ACC112 (cell line): ENCODE results near the gene TGM2.

Experiments
- H2AFZ ChIP-seq: fragments of 200-600 bp; sonication (generic); one replicate; pipeline ENCODE4 v1.6.0; 2017; ENCODE audit warnings: antibody characterized with exemption, low read length; ENCODE audit not compliant: unreplicated experiment
- H3K27ac ChIP-seq: fragments of 200-600 bp; sonication (generic); 2 replicates; pipeline ENCODE4 v1.5.1; 2014; ENCODE audit warnings: low read depth, mild to moderate bottlenecking, antibody characterized with exemption, low read length, moderate library complexity
- H3K27me3 ChIP-seq: fragments of 200-600 bp; sonication (generic); 2 replicates; pipeline ENCODE4 v1.6.1; 2014; ENCODE audit warnings: mild to moderate bottlenecking, antibody characterized with exemption, low read length, moderate library complexity, mixed read lengths; ENCODE audit not compliant: insufficient read depth
- H3K36me3 ChIP-seq: fragments of 200-600 bp; sonication (generic); 2 replicates; pipeline ENCODE4 v1.6.1; 2016; ENCODE audit warnings: mild to moderate bottlenecking, antibody characterized with exemption, low read length, moderate library complexity, mixed read lengths; ENCODE audit not compliant: insufficient read depth
- H3K4me1 ChIP-seq: fragments of 200-600 bp; sonication (generic); one replicate; pipeline ENCODE4 v1.6.1; 2016; ENCODE audit warnings: low read length, mixed read lengths; ENCODE audit not compliant: insufficient read depth, unreplicated experiment, control insufficient read depth
- H3K4me3 ChIP-seq: fragments of 200-600 bp; sonication (generic); 2 replicates; pipeline ENCODE4 v1.5.1; 2014; ENCODE audit warnings: mild to moderate bottlenecking, low read depth, low read length
- H3K79me2 ChIP-seq: fragments of 200-600 bp; sonication (generic); one replicate; pipeline ENCODE4 v1.6.0; 2016; ENCODE audit warnings: low read length; ENCODE audit not compliant: control insufficient read depth, unreplicated experiment, insufficient read depth

TGM2 gene

GRCh38 chr20:38208088-38208487 is 43.0 kb upstream of the TGM2 start:
- Histone ChIP-seq H3K4me3 (no peak overlapping the region), H3K4me1 (peaks cover 24% of the 10 kb centered on the region), H3K79me2 (no peaks in the 10 kb centered on the region), H3K27ac (no peak overlapping the region), H2AFZ (no peak overlapping the region), H3K36me3 (no peaks in the 10 kb centered on the region), H3K27me3 (no peaks in the 10 kb centered on the region)

DNA sequence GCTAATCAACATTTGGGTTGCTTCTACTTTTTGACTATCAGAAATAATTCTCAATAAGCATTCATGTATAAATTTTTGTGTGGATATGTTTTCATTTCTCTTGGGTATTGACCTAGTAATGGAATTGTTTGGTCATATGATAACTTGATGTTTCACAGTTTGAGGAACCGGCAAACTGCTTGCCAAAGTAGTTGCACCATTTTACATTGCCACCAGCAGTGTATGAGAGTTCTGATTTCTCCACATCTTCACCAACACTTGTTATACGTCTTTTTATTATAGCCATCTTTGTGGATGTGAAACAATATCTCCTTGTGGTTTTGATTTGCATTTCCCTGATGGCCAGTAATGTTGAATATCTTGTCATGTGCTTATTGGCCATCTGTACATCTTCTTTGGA is 42.6 kb upstream of the TGM2 start:
- H3K36me3 ChIP-seq: no peaks in the 10 kb centered on the region
- H3K79me2 ChIP-seq: no peaks in the 10 kb centered on the region
- H3K27me3 ChIP-seq: no peaks in the 10 kb centered on the region
- H3K4me1 ChIP-seq: peaks cover 24% of the 10 kb centered on the region
- H2AFZ ChIP-seq: no peak overlapping the region
- no peak overlapping the region for H3K27ac ChIP-seq
- no peak overlapping the region for H3K4me3 ChIP-seq

GRCh38 chr20:38205001-38205400 is 39.9 kb upstream of the TGM2 start:
- Histone ChIP-seq H2AFZ (no peak overlapping the region), H3K27me3 (no peaks in the 10 kb centered on the region), H3K27ac (no peak overlapping the region), H3K4me3 (no peak overlapping the region), H3K36me3 (no peaks in the 10 kb centered on the region), H3K79me2 (no peaks in the 10 kb centered on the region), H3K4me1 (peaks cover 19% of the 10 kb centered on the region)

GRCh38 chr20:38203981-38204357 is 38.9 kb upstream of the TGM2 start:
- no peaks in the 10 kb centered on the region for H3K79me2 ChIP-seq
- peaks cover 11% of the 10 kb centered on the region for H3K4me1 ChIP-seq
- no peak overlapping the region for H3K4me3 ChIP-seq
- H2AFZ ChIP-seq: no peak overlapping the region
- H3K36me3 ChIP-seq: no peaks in the 10 kb centered on the region
- no peak overlapping the region for H3K27ac ChIP-seq
- no peaks in the 10 kb centered on the region for H3K27me3 ChIP-seq

GRCh38 chr20:38203337-38203980 is 38.4 kb upstream of the TGM2 start:
- no peaks in the 10 kb centered on the region for H3K79me2 ChIP-seq

GRCh38 chr20:38202982-38203293 is 37.9 kb upstream of the TGM2 start:
- no peaks in the 10 kb centered on the region for H3K36me3 ChIP-seq
- no peak overlapping the region for H3K4me3 ChIP-seq
- no peak overlapping the region for H2AFZ ChIP-seq
- H3K79me2 ChIP-seq: no peaks in the 10 kb centered on the region
- H3K27ac ChIP-seq: no peak overlapping the region
- no peaks in the 10 kb centered on the region for H3K27me3 ChIP-seq
- peaks cover 18% of the 10 kb centered on the region for H3K4me1 ChIP-seq

More at GRCh38 chr20:38203337-38203980, 38.4 kb upstream of the TGM2 start:
- Histone ChIP-seq H2AFZ (no peak overlapping the region), H3K4me1 (peaks cover 12% of the 10 kb centered on the region), H3K36me3 (no peaks in the 10 kb centered on the region), H3K4me3 (no peak overlapping the region), H3K27ac (no peak overlapping the region), H3K27me3 (no peaks in the 10 kb centered on the region)

DNA sequence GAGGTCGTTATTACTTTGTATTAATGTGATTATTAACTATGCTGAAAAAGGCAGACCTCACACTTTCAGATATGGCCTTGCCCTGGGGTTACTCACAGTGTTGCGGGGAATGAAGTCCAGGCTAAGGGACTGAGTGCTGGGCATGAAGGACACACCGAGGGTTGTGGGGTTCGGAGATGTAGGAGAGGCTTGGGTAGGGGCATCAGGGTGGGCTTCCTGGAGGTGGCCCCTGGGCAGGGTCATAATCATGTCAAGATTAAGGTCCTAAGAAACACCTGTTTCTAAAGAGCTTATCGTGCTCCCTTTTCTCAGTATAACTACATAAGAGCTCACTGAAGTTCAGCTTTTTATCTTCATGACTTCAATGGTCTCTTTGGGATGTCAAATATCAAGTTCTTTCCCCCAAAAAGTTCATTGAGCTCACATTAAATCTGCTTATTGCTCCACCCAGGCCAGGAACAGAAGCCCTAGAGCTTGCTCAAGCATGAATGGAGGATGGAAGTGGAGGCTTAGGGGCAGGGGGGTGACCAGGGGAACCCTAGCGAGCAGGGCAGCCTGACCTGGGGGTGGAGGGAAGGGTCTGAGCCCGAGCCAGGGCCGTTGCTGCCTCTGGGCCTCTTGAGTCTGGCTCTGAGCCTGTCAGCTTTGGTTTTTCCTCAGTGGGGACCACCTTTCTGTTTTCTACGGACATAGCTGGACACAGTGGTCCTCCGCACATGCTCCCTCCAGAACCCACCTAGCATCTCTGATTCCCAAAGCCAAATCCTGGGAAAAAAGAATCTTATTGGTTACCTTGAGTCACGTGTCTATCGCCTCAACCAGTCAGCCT is 37.3 kb upstream of the TGM2 start:
- Histone ChIP-seq H3K36me3 (no peaks in the 10 kb centered on the region), H3K79me2 (no peaks in the 10 kb centered on the region), H3K27ac (no peak overlapping the region), H3K27me3 (no peaks in the 10 kb centered on the region), H3K4me3 (no peak overlapping the region), H3K4me1 (peaks cover 21% of the 10 kb centered on the region), H2AFZ (no peak overlapping the region)

GRCh38 chr20:38201356-38201755 is 36.3 kb upstream of the TGM2 start:
- Histone ChIP-seq H3K4me3 (no peak overlapping the region), H3K79me2 (no peaks in the 10 kb centered on the region), H2AFZ (no peak overlapping the region), H3K27me3 (no peaks in the 10 kb centered on the region), H3K36me3 (no peaks in the 10 kb centered on the region), H3K4me1 (peaks cover 30% of the 10 kb centered on the region), H3K27ac (no peak overlapping the region)

DNA sequence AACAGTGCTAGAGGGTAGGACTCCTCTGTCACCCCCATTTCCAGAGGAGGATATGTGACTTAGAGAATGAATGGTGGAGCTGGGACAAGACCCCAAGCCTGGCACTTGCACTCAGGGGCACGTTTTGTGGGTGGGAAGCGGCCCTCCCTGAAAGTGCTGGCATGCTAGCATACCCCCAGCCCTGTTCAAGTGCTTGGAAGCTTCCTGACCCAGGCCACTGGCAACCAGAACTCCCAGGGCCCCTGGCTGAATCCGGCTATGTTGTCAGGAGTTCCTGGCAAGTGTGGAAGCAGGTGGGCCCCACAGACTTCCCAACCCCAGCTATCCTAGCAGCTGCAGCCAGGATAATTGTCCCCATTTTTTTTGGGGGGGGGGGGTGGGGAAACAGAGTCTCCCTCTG is 35.6 kb upstream of the TGM2 start:
- H3K4me3 ChIP-seq: no peak overlapping the region
- no peaks in the 10 kb centered on the region for H3K27me3 ChIP-seq
- H3K4me1 ChIP-seq: peaks cover 35% of the 10 kb centered on the region
- H3K79me2 ChIP-seq: no peaks in the 10 kb centered on the region
- H3K36me3 ChIP-seq: no peaks in the 10 kb centered on the region
- no peak overlapping the region for H3K27ac ChIP-seq
- H2AFZ ChIP-seq: no peak overlapping the region

DNA sequence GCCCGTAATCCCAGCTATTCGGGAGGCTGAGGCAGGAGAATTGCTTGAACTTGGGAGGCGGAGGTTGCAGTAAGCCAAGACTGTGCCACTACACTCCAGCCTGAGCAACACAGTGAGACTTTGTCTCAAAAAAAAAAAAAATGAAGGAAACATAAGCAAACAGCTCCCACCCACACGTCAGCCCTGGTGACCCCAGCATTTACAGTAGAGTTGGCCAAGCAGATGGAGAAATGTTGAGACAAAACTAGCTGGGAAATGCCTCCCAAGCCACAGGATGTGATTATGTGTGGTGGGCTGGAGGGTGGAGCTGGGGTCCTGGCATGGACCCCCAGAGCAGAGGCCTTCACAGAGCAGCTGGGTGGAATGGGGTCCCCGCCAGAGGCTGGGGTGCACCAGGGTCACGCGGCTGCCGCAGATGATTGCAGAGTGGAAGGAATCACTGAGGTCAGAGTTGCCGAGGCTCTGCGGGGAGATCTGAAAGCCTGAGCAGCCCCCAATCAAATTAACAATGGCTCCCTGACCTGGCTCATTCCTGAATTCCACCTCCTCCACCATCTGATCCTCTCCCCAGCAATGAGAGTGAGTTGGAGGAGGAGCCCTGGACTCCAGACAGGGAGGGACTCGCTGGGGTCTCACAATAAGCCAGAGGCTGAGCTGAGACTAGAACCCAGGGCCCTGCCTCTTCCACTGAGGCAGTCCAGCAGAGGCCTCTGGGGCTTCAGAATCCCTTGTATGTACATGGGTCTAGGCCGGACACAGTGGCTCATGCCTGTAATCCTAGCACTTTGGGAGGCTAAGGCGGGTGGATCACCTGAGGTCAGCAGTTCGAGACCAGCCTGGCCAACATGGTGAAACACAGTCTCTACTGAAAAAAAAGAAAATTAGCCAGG is 34.7 kb upstream of the TGM2 start:
- H3K79me2 ChIP-seq: no peaks in the 10 kb centered on the region
- H3K27me3 ChIP-seq: peaks cover 2% of the 10 kb centered on the region; the same call in 1 of the 2 replicates
- H3K4me3 ChIP-seq: no peak overlapping the region
- peaks cover 35% of the 10 kb centered on the region for H3K4me1 ChIP-seq
- H3K36me3 ChIP-seq: no peaks in the 10 kb centered on the region
- no peak overlapping the region for H3K27ac ChIP-seq
- H2AFZ ChIP-seq: no peak overlapping the region
